ENCODE data around the gene ANKRD13B. TPM values are rescaled to one million over a fixed set of nuclear protein-coding genes. Genes with fewer than 3 reads are reported as not detected.
"Not testable (repeated sequence)": the region's sequence is repeated elsewhere in the genome, so short reads cannot be mapped to it uniquely, and the experiment has no call there.

Gene ANKRD13B
- total RNA-seq, 1 donor from 2014 or later: 16.7 TPM

DNA sequence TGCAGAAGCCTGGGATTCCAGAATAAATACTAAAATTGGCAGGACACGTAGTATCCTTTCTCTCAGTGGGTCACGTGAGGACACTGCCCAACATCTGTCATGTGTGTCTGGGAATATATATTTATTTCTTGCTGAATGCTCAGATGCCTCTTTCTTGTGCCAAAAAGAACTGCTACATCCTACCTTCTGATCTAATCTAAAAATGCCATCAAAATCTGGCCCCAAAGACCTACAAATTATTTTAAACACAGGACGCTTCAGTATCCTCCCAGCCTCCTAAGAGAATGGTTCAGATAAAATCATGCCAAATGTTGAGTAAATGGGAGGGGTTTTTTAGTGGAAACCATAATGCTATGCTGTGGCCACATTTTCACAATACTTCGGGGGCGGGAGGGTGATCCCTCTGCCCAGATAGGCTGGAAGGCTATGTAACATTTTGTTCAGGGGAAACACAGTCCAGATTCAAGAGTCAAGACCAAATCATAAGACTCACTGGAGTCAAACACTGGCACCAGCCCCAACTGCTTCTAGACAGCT is 52.7 kb downstream of the ANKRD13B start:
- H3K4me3 ChIP-seq: no peak overlapping the region
- intact Hi-C loops (cut with DNase I): loop anchor here (2.0 to 10.0 kb wide), 3 partner anchors 55 to 449 kb away; partner anchors contain the start of gene SSH2
- no peaks in the 10 kb centered on the region for H3K36me3 ChIP-seq
- H3K27ac ChIP-seq: peak overlapping the region; percentile 69 to 84
- H3K27me3 ChIP-seq: no peaks in the 10 kb centered on the region
- H3K4me1 ChIP-seq: peaks cover 12 to 32% of the 10 kb centered on the region in 2 donors
- no peaks in the 10 kb centered on the region for H3K9me3 ChIP-seq
- TF ChIP-seq, protein P1, sequence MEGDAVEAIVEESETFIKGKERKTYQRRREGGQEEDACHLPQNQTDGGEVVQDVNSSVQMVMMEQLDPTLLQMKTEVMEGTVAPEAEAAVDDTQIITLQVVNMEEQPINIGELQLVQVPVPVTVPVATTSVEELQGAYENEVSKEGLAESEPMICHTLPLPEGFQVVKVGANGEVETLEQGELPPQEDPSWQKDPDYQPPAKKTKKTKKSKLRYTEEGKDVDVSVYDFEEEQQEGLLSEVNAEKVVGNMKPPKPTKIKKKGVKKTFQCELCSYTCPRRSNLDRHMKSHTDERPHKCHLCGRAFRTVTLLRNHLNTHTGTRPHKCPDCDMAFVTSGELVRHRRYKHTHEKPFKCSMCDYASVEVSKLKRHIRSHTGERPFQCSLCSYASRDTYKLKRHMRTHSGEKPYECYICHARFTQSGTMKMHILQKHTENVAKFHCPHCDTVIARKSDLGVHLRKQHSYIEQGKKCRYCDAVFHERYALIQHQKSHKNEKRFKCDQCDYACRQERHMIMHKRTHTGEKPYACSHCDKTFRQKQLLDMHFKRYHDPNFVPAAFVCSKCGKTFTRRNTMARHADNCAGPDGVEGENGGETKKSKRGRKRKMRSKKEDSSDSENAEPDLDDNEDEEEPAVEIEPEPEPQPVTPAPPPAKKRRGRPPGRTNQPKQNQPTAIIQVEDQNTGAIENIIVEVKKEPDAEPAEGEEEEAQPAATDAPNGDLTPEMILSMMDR (IDR thresholded peaks at IDR 0.05): no peak
- DNase-seq (ENCODE audit: low spot score in 2 of 2): peak; percentile 54 to 89

DNA sequence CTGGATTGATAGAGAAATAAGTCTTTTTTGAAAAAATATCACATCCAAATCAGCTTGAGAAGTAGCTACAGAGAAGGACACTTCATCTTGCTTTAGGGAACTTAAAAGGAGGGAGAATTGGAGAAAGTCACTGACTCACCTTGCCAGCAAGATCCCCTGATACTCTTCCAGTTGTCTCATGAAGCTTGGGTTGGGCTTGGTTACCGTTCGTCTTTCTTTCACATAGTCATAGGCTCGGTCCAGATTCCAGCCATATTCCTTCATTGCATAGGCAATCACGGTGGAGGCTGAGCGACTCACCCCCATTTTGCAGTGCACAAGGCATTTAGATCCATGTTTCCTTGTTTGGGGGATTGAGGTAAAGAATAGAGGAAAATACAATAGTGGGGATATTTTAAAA is 55.1 kb downstream of the ANKRD13B start:
- H3K4me3 ChIP-seq: no peak overlapping the region
- peaks cover 12 to 27% of the 10 kb centered on the region in 2 donors for H3K4me1 ChIP-seq
- H3K36me3 ChIP-seq: peaks cover 0 to 2% of the 10 kb centered on the region in 2 donors
- intact Hi-C loops (cut with DNase I): loop anchor here (10.0 kb wide), 2 partner anchors 287 to 447 kb away; partner anchors contain the start of gene SSH2
- H3K9me3 ChIP-seq: no peaks in the 10 kb centered on the region
- H3K27me3 ChIP-seq: no peaks in the 10 kb centered on the region
- no peak for DNase-seq (ENCODE audit: low spot score in 2 of 2)
- TF ChIP-seq, protein P1 (IDR thresholded peaks at IDR 0.05): no peak
- H3K27ac ChIP-seq: no peak overlapping the region

DNA sequence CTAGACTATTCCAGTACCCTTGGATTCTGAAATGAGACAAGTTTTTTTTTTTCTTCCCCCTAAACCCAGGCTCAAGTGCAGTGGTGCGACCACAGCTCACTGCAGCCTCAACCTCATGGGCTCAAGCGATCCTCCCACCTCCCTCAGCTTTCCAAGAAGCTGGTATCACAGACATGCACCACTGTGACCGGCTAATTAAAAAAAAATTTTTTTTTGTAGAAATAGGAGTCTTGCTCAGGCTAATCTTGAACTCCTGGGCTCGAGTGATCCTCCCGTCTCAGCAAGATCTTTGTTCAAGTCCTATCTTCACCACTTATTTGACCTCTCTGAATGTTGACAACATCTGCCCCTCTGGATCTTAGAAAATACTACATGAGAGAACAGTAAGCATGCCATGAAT is 56.4 kb downstream of the ANKRD13B start:
- H3K9me3 ChIP-seq: no peaks in the 10 kb centered on the region
- H3K27me3 ChIP-seq: no peaks in the 10 kb centered on the region
- TF ChIP-seq, protein P1 (IDR thresholded peaks at IDR 0.05): no peak
- H3K27ac ChIP-seq: no peak overlapping the region
- DNase-seq (ENCODE audit: low spot score in 2 of 2): no peak
- intact Hi-C loops (cut with DNase I): loop anchor here (10.0 kb wide), 2 partner anchors 285 to 445 kb away; partner anchors contain the start of gene SSH2
- H3K4me3 ChIP-seq: no peak overlapping the region
- peaks cover 0 to 2% of the 10 kb centered on the region in 2 donors for H3K36me3 ChIP-seq
- peaks cover 12 to 19% of the 10 kb centered on the region in 2 donors for H3K4me1 ChIP-seq

DNA sequence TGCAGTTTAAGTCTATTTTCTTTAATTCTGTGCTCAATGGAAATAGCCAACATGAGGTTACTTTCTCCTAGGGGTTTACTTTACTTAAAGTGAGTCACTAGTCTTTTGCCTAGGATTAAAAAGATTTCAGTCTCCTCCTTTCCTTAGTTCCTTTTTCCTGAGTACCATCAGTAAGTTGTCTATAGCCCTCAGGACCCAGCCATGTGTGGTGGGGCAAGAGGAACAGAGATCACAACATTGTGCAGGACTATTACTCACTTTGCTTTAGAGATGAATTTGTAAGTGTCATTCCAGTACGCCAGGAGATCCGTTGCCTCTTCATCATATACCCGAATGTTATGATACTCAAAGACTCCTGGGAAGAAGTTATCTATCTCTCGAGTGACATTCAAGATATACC is 57.5 kb downstream of the ANKRD13B start:
- H3K27me3 ChIP-seq: no peaks in the 10 kb centered on the region
- H3K9me3 ChIP-seq: no peaks in the 10 kb centered on the region
- no peak for DNase-seq (ENCODE audit: low spot score in 2 of 2)
- H3K4me3 ChIP-seq: no peak overlapping the region
- H3K27ac ChIP-seq: no peak overlapping the region
- intact Hi-C loops (cut with DNase I): no loop called here
- TF ChIP-seq, protein P1 (IDR thresholded peaks at IDR 0.05): no peak
- H3K36me3 ChIP-seq: peaks cover 0 to 2% of the 10 kb centered on the region in 2 donors
- H3K4me1 ChIP-seq: peaks cover 5 to 9% of the 10 kb centered on the region in 2 donors

DNA sequence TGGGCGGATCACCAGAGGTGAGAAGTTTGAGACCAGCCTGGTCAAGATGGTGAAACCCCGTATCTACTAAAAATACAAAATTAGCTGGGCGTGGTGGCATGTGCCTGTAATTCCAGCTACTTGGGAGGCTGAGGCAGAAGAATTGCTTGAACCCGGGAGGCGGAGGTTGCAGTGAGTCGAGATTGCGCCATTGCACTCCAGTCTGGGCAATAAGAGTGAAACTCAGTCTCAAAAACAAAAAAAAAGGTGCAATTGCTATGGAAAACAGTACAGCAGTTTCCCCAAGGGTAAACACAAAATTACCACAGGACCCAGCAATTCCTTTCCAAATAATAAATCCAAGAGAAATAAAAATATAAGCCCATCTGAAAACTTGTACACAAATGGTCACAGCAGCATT is 59.0 kb downstream of the ANKRD13B start:
- DNase-seq (ENCODE audit: low spot score in 2 of 2); H3K27ac ChIP-seq; H3K4me1 ChIP-seq; intact Hi-C loops (cut with DNase I); H3K27me3 ChIP-seq; H3K9me3 ChIP-seq; H3K4me3 ChIP-seq; H3K36me3 ChIP-seq: not testable (repeated sequence)

DNA sequence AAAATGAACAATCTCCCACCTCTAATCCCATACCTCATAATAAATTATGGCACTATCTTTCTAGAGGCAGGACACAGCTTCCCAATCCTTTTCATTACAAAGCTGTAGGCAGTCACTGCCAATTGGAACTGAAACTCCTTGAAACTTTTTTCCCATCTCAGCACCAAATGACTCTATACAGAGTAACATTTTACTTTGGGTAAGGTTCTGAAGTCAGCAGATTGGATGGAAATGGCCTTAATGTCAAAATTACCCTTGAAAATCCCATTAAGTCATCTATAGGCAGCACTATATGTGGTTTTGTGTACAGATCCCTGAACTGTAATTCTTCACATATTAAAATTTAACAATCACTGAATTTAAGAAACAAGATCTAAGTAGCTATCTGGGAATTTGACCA is 60.0 kb downstream of the ANKRD13B start:
- Histone ChIP-seq H3K4me3 (no peak overlapping the region), H3K36me3 (peaks cover 0 to 8% of the 10 kb centered on the region in 2 donors), H3K4me1 (no peaks in the 10 kb centered on the region), H3K27ac (no peak overlapping the region), H3K27me3 (no peaks in the 10 kb centered on the region), H3K9me3 (no peaks in the 10 kb centered on the region)
- TF ChIP-seq, protein P1 (IDR thresholded peaks at IDR 0.05): no peak
- no peak for DNase-seq (ENCODE audit: low spot score in 2 of 2)
- intact Hi-C loops (cut with DNase I): no loop called here
